ENCODE results near the gene ZBTB7B.
A peak's percentile ranks its signal among the peaks of the same experiment; 100 is the strongest.

The ZBTB7B gene

GRCh38 chr1:154972517-154973343 lies 29.9 kb upstream of the ZBTB7B start (continued):
- no peak for TF ChIP-seq ZNF404 (tag by site-specific recombination; IDR thresholded peaks at IDR 0.05)
- no peak for TF ChIP-seq GLI2 (tag by site-specific recombination; IDR thresholded peaks at IDR 0.05; ENCODE audit: borderline replicate concordance, low read depth)
- no peak for TF ChIP-seq REST (tag by site-specific recombination; IDR thresholded peaks at IDR 0.05)
- no peak for TF ChIP-seq MEIS1 (CRISPR knock-in tag; IDR thresholded peaks at IDR 0.05; ENCODE audit: borderline replicate concordance)
- TF ChIP-seq ZNF76 (tag by site-specific recombination; IDR thresholded peaks at IDR 0.05; ENCODE audit: borderline replicate concordance, low read depth), result peak; percentile 82
- no peak for TF ChIP-seq ZNF174 (tag by site-specific recombination; IDR thresholded peaks at IDR 0.05)
- TF ChIP-seq KLF10 (tag by site-specific recombination; IDR thresholded peaks at IDR 0.05), result peak; percentile 58; the same call in 1 of the 2 replicates
- no peak for TF ChIP-seq ZBTB49 (tag by site-specific recombination; IDR thresholded peaks at IDR 0.05; ENCODE audit: low read depth)
- no peak for TF ChIP-seq ZNF596 (tag by site-specific recombination; IDR thresholded peaks at IDR 0.05)
- no peak for TF ChIP-seq ZNF350 (tag by site-specific recombination; IDR thresholded peaks at IDR 0.05)
- TF ChIP-seq ZSCAN30 (tag by site-specific recombination; IDR thresholded peaks at IDR 0.05), result no peak
- TF ChIP-seq SCRT1 (tag by site-specific recombination; IDR thresholded peaks at IDR 0.05; ENCODE audit: borderline replicate concordance), result no peak
- TF ChIP-seq ZNF560 (tag by site-specific recombination; IDR thresholded peaks at IDR 0.05; ENCODE audit: borderline replicate concordance), result no peak
- peak; percentile 38; the same call in 1 of the 2 replicates for TF ChIP-seq KLF1 (tag by site-specific recombination; IDR thresholded peaks at IDR 0.05)
- peak; percentile 93 for TF ChIP-seq SP2 (tag by site-specific recombination; IDR thresholded peaks at IDR 0.05)
- TF ChIP-seq ZNF266 (tag by site-specific recombination; IDR thresholded peaks at IDR 0.05; ENCODE audit: low read depth), result no peak
- TF ChIP-seq HOXD13 (CRISPR knock-in tag; IDR thresholded peaks at IDR 0.05; ENCODE audit: borderline replicate concordance), result no peak
- TF ChIP-seq ZNF488 (tag by site-specific recombination; IDR thresholded peaks at IDR 0.05), result no peak
- TF ChIP-seq ZNF2 (tag by site-specific recombination; IDR thresholded peaks at IDR 0.05), result 0 out of 2 replicates have a peak, but pooled peaks have one; percentile 18
- TF ChIP-seq ZNF623 (tag by site-specific recombination; IDR thresholded peaks at IDR 0.05), result 0 out of 2 replicates have a peak, but pooled peaks have one; percentile 13
- peak; percentile 43; the same call in 1 of the 2 replicates for TF ChIP-seq ZNF341 (tag by site-specific recombination; IDR thresholded peaks at IDR 0.05; ENCODE audit: low read depth)
- peak; percentile 65; the same call in 1 of the 2 replicates for TF ChIP-seq ZNF600 (tag by site-specific recombination; IDR thresholded peaks at IDR 0.05)
- no peak for TF ChIP-seq ZNF707 (tag by site-specific recombination; IDR thresholded peaks at IDR 0.05)
- TF ChIP-seq ZNF239 (tag by site-specific recombination; IDR thresholded peaks at IDR 0.05), result no peak
- TF ChIP-seq SALL2 (tag by site-specific recombination; IDR thresholded peaks at IDR 0.05; ENCODE audit: borderline replicate concordance), result no peak
- TF ChIP-seq ZNF354C (tag by site-specific recombination; IDR thresholded peaks at IDR 0.05; ENCODE audit: borderline replicate concordance, low read depth), result no peak
- TF ChIP-seq ZNF654 (tag by site-specific recombination; IDR thresholded peaks at IDR 0.05; ENCODE audit: low read depth), result no peak
- no peak for TF ChIP-seq ZNF513 (tag by site-specific recombination; IDR thresholded peaks at IDR 0.05)
- TF ChIP-seq ZBTB48 (tag by site-specific recombination; IDR thresholded peaks at IDR 0.05), result peak; percentile 20; the same call in 1 of the 2 replicates
- peak; percentile 77 for TF ChIP-seq GLIS1 (tag by site-specific recombination; IDR thresholded peaks at IDR 0.05)
- TF ChIP-seq ZNF514 (tag by site-specific recombination; IDR thresholded peaks at IDR 0.05), result no peak
- peak; percentile 79 for TF ChIP-seq SP3 (tag by site-specific recombination; IDR thresholded peaks at IDR 0.05)
- no peak for TF ChIP-seq ZNF223 (tag by site-specific recombination; IDR thresholded peaks at IDR 0.05)

Data from HEK293 (cell line).